ENCODE data around the gene SCD.
"Not testable (repeated sequence)": the region's sequence is repeated elsewhere in the genome, so short reads cannot be mapped to it uniquely, and the experiment has no call there.

SCD gene

GRCh38 chr10:100346765-100347567 lies at the start of gene SCD:
TSS of gene SCD (plus strand) at chr10:100347233. CDS start at chr10:100347505, 272 bp downstream.
- POLR2A ChIA-PET = interaction anchor here (0.7 to 10.0 kb wide), 17 partner anchors 9 to 183 kb away, joined by 3 to 128 read pairs (median 4); partner anchors contain the start of genes NDUFB8 and PKD2L1
- DNase-seq (ENCODE audit: extremely low spot score) = peak; percentile 97
- TF ChIP-seq CTBP1 (IDR thresholded peaks at IDR 0.05; ENCODE audit: borderline replicate concordance) = peak; percentile 92
- TF ChIP-seq ZNF384 (IDR thresholded peaks at IDR 0.05) = no peak
- peak; percentile 33; the same call in 1 of the 2 replicates for TF ChIP-seq L3MBTL2 (conservative IDR thresholded peaks at IDR 0.05)
- CTCF ChIA-PET = interaction anchor here (0.7 to 2.6 kb wide), 4 partner anchors 18 to 162 kb away, joined by 3 to 7 read pairs (median 4); no protein-coding TSS in a partner anchor

GRCh38 chr10:100297242-100297641 lies 49.8 kb upstream of the SCD start:
- POLR2A ChIA-PET = interaction anchor here (3.2 kb wide), 1 partner anchor 11 kb away, joined by 25 read pairs; the partner anchor contains the start of gene BLOC1S2
- no peak for TF ChIP-seq FOXK2 (IDR thresholded peaks at IDR 0.05)
- no peak for TF ChIP-seq PKNOX1 (IDR thresholded peaks at IDR 0.05)
- TF ChIP-seq LEF1 (IDR thresholded peaks at IDR 0.05; ENCODE audit: borderline replicate concordance) = no peak
- no peak for TF ChIP-seq ZNF384 (IDR thresholded peaks at IDR 0.05)
- no peak for TF ChIP-seq FOXM1 (IDR thresholded peaks at IDR 0.05; ENCODE audit: borderline replicate concordance)
- TF ChIP-seq NFRKB (IDR thresholded peaks at IDR 0.05) = no peak
- no peak for TF ChIP-seq TARDBP (IDR thresholded peaks at IDR 0.05)
- no peak for TF ChIP-seq HDGF (IDR thresholded peaks at IDR 0.05; ENCODE audit: borderline replicate concordance)
- TF ChIP-seq ELF4 (IDR thresholded peaks at IDR 0.05) = no peak
- TF ChIP-seq FOXA1 (IDR thresholded peaks at IDR 0.05) = no peak
- TF ChIP-seq CTBP1 (IDR thresholded peaks at IDR 0.05; ENCODE audit: borderline replicate concordance) = no peak
- TF ChIP-seq ARNT (IDR thresholded peaks at IDR 0.05) = no peak
- TF ChIP-seq SP1 (IDR thresholded peaks at IDR 0.05) = no peak
- no peak for TF ChIP-seq BHLHE40 (IDR thresholded peaks at IDR 0.05; ENCODE audit: borderline replicate concordance)
- TF ChIP-seq L3MBTL2 (conservative IDR thresholded peaks at IDR 0.05) = no peak
- no peak for TF ChIP-seq SUZ12 (IDR thresholded peaks at IDR 0.05)
- no peak for DNase-seq (ENCODE audit: extremely low spot score)
- CTCF ChIA-PET = interaction anchor here (1.2 kb wide), 1 partner anchor 45 kb away, joined by 3 read pairs; no protein-coding TSS in a partner anchor

- POLR2A ChIA-PET; CTCF ChIA-PET; DNase-seq (ENCODE audit: extremely low spot score): not testable (repeated sequence)
Measured at GRCh38 chr10:100301123-100301522, 45.9 kb upstream of the SCD start.

- POLR2A ChIA-PET = no interaction called here
- TF ChIP-seq CTBP1 (IDR thresholded peaks at IDR 0.05; ENCODE audit: borderline replicate concordance) (no peak), FOXA1 (IDR thresholded peaks at IDR 0.05) (no peak), ELF4 (IDR thresholded peaks at IDR 0.05) (no peak), L3MBTL2 (conservative IDR thresholded peaks at IDR 0.05) (no peak), ZNF384 (IDR thresholded peaks at IDR 0.05) (no peak), NFRKB (IDR thresholded peaks at IDR 0.05) (no peak)
- peak; percentile 71 for DNase-seq (ENCODE audit: extremely low spot score)
Measured at GRCh38 chr10:100303724-100304319, 43.2 kb upstream of the SCD start.

GRCh38 chr10:100304414-100304813 lies 42.6 kb upstream of the SCD start:
- ChIA-PET POLR2A (interaction anchor here (0.6 kb wide), 1 partner anchor 117 kb away, joined by 3 read pairs; no protein-coding TSS in a partner anchor), CTCF (interaction anchor here (1.1 kb wide), 1 partner anchor 13 kb away, joined by 3 read pairs; no protein-coding TSS in a partner anchor)
- no peak for DNase-seq (ENCODE audit: extremely low spot score)
- no peak for TF ChIP-seq FOXA1 (IDR thresholded peaks at IDR 0.05)
- no peak for TF ChIP-seq PKNOX1 (IDR thresholded peaks at IDR 0.05)
- no peak for TF ChIP-seq SP1 (IDR thresholded peaks at IDR 0.05)
- TF ChIP-seq HDGF (IDR thresholded peaks at IDR 0.05; ENCODE audit: borderline replicate concordance) = no peak
- TF ChIP-seq SUZ12 (IDR thresholded peaks at IDR 0.05) = no peak
- TF ChIP-seq CTBP1 (IDR thresholded peaks at IDR 0.05; ENCODE audit: borderline replicate concordance) = no peak

More at GRCh38 chr10:100303724-100304319, 43.2 kb upstream of the SCD start:
- CTCF ChIA-PET = interaction anchor here (0.6 to 0.9 kb wide), 7 partner anchors 11 to 230 kb away, joined by 3 to 4 read pairs (median 3); no protein-coding TSS in a partner anchor

GRCh38 chr10:100306861-100307260 lies 40.2 kb upstream of the SCD start:
- no peak for DNase-seq (ENCODE audit: extremely low spot score)
- TF ChIP-seq L3MBTL2 (conservative IDR thresholded peaks at IDR 0.05) (no peak), PKNOX1 (IDR thresholded peaks at IDR 0.05) (no peak), SUZ12 (IDR thresholded peaks at IDR 0.05) (no peak), TARDBP (IDR thresholded peaks at IDR 0.05) (no peak), HDGF (IDR thresholded peaks at IDR 0.05; ENCODE audit: borderline replicate concordance) (no peak), FOXK2 (IDR thresholded peaks at IDR 0.05) (no peak), FOXA1 (IDR thresholded peaks at IDR 0.05) (no peak), CTBP1 (IDR thresholded peaks at IDR 0.05; ENCODE audit: borderline replicate concordance) (no peak), SP1 (IDR thresholded peaks at IDR 0.05) (no peak), ELF4 (IDR thresholded peaks at IDR 0.05) (no peak), LEF1 (IDR thresholded peaks at IDR 0.05; ENCODE audit: borderline replicate concordance) (no peak), ARNT (IDR thresholded peaks at IDR 0.05) (no peak)
- ChIA-PET POLR2A (no interaction called here), CTCF (no interaction called here)
